ENCODE measurements around the gene AMFR.

DNA sequence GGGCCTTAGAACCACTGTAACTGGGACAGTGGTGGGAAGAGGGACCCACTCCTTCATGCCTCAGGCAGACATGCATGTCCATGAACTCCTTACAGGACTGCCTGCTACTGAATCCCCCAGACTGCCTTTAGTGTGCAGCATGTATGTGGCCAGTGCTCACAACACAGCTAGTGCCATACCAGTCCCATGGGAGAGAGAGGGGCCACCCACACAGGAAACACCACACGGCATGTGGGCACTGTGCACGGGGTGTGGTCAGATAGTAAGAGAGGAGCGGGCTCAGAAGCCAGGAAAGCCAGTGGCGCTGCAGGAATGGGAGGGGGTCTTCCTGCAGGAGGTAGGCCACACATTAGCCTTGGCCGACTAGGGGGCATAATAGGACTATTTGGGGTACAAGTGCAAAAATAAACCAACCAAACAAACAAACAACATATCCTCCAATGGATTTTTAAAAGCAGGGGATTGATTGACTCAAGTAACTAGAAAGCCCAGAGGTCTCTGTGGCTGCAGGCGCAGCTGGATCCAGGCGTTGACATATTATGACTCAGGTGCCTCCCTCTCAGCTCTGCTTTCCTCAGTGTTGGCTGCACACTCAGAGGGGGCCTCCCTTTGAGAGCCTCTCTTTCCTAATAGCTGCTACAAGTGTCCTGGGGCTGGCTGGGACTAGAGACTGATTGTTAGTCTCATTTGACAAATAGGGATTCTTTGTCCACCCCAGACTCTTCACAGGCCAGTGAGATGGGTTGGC lies 104.4 kb downstream of the AMFR start:
- TF ChIP-seq, protein P1, sequence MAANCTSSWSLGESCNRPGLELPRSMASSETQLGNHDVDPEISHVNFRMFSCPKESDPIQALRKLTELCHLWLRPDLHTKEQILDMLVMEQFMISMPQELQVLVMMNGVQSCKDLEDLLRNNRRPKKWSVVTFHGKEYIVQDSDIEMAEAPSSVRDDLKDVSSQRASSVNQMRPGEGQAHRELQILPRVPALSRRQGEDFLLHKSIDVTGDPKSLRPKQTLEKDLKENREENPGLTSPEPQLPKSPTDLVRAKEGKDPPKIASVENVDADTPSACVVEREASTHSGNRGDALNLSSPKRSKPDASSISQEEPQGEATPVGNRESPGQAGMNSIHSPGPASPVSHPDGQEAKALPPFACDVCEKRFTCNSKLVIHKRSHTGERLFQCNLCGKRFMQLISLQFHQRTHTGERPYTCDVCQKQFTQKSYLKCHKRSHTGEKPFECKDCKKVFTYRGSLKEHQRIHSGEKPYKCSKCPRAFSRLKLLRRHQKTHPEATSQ (tag by site-specific recombination; IDR thresholded peaks at IDR 0.05), result no peak
- TF ChIP-seq KLF8 (tag by site-specific recombination; IDR thresholded peaks at IDR 0.05), result no peak
- TF ChIP-seq PRDM1 (tag by site-specific recombination; IDR thresholded peaks at IDR 0.05), result no peak
- TF ChIP-seq ZNF580 (tag by site-specific recombination; IDR thresholded peaks at IDR 0.05), result no peak
- no peak for TF ChIP-seq ZNF704 (tag by site-specific recombination; IDR thresholded peaks at IDR 0.05)
- TF ChIP-seq, protein P2, sequence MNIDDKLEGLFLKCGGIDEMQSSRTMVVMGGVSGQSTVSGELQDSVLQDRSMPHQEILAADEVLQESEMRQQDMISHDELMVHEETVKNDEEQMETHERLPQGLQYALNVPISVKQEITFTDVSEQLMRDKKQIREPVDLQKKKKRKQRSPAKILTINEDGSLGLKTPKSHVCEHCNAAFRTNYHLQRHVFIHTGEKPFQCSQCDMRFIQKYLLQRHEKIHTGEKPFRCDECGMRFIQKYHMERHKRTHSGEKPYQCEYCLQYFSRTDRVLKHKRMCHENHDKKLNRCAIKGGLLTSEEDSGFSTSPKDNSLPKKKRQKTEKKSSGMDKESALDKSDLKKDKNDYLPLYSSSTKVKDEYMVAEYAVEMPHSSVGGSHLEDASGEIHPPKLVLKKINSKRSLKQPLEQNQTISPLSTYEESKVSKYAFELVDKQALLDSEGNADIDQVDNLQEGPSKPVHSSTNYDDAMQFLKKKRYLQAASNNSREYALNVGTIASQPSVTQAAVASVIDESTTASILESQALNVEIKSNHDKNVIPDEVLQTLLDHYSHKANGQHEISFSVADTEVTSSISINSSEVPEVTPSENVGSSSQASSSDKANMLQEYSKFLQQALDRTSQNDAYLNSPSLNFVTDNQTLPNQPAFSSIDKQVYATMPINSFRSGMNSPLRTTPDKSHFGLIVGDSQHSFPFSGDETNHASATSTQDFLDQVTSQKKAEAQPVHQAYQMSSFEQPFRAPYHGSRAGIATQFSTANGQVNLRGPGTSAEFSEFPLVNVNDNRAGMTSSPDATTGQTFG (tag by site-specific recombination; IDR thresholded peaks at IDR 0.05; ENCODE audit: borderline replicate concordance), result no peak
- TF ChIP-seq ZNF19 (tag by site-specific recombination; IDR thresholded peaks at IDR 0.05; ENCODE audit: low read depth), result no peak
- TF ChIP-seq CTCF (tag by site-specific recombination; IDR thresholded peaks at IDR 0.05), result no peak
- no peak for TF ChIP-seq ZNF138 (tag by site-specific recombination; IDR thresholded peaks at IDR 0.05; ENCODE audit: borderline replicate concordance)
- no peak for TF ChIP-seq HIC1 (tag by site-specific recombination; IDR thresholded peaks at IDR 0.05)
